GM18507 (cell line): ENCODE measurements around the gene ACOT9.
A peak's percentile ranks its signal among the peaks of the same experiment; 100 is the strongest.
"Not testable (repeated sequence)": the region's sequence is repeated elsewhere in the genome, so short reads cannot be mapped to it uniquely, and the experiment has no call there.

ENCODE experiments used
- DNase-seq: peaks from one replicate; pipeline ENCODE4 v3.0.0; 2011; ENCODE audit warnings: low read depth; ENCODE audit not compliant: insufficient read length; ENCODE audit errors: extremely low spot score
- FAIRE-seq: peaks from 2 replicates; lab custom pipeline; 2011; peaks lifted over from hg19 to GRCh38; lab: Jason Lieb, UNC

ACOT9 gene

DNA sequence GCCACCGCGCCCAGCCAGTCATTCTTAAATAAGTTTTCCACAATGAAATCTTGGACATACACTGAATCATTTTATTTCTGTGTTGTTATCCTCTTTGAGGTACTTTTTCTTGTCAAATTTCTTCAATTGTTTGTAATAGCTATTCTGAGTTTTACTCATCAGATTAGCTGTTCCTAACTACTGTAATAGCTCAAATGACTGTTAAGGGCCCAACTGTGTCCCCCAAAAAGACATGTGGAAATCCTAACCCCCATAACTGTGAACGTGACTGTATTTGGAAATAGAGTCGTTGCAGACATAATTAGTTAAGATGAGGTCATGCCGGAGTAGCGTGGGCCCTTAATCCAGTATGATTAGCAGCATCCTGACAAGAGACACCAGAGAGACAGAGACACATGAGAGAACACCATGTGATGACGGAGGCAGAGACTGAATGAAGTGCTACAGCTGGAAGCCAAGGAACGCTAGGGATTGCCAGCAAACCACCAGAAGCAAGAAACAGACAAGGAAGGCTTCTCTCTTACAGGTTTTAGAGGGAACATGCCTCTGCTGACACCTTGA, 22.9 kb downstream of the ACOT9 start:
- no peak for FAIRE-seq
- DNase-seq = no peak

DNA sequence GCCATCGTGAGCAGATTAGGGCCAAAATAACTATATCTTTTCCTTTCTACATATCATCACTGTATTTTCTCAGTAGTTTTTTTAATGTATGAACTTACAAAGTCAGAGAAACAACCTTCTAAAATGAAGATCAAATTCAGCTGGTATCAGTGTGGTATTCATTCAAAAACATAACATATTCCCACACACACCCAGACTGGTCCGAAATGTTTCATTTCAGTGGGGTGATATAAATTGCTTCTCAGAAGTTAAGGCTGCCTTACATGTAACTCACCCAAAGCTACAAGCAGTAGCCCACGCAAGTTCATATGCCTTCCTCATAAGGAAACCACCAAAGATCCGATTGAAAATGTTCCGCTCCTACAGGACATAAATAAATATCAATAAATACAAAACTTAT, 37.8 kb downstream of the ACOT9 start:
- FAIRE-seq (no peak), DNase-seq (no peak)

DNA sequence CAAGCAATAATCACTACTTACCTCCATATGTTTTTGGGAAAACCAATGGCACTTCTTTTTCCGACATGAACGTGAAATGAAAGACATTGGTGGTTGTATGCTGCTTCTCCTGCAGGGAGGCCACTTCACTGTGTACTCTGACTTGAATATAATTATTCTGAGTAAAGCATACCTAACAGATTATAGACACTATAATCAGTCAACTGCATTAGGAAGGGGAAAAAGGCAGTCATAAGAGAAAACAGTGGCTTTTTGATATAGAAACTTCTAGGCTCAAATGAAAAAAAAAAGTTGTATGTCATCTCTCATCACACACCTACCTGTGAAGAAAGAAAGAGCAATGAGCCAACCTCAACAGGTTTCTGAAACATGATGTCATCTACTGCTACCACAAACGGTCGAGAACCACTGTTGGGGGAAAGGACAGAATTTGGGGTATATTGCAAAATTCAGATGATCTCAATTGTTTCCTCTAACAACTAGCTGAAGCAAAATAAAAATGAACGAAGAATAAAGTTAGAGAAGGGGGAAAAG, 38.3 kb downstream of the ACOT9 start:
- no peak for DNase-seq
- peak; percentile 12 for FAIRE-seq

DNA sequence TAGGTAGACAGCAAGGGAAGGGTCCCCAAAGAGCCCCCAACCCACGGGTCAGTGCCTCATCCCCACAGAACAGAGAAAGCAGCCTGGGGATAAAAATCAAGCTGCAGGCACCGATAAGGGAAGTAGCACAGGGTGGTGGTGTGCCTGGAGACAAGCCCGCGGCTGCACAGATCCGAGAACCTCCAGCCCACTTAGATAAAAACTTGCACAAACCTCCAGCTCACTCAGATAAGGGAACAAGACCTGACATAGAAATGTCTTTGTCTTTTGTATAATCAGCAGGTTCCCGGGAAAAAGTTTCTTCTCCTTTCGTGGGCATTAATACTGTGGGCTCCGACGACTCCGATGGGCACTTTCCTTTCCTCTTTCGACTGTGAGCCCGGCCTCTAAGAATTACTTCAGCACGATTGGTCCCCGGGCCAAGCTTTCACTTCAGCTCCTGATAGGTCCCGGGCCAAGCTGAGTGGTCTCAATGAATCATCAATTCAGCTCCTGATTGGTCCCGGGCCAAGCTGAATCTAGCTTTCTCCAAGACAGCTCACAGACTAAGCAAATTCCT, 43.4 kb downstream of the ACOT9 start:
- no peak for DNase-seq
- peak; percentile 59 for FAIRE-seq

DNA sequence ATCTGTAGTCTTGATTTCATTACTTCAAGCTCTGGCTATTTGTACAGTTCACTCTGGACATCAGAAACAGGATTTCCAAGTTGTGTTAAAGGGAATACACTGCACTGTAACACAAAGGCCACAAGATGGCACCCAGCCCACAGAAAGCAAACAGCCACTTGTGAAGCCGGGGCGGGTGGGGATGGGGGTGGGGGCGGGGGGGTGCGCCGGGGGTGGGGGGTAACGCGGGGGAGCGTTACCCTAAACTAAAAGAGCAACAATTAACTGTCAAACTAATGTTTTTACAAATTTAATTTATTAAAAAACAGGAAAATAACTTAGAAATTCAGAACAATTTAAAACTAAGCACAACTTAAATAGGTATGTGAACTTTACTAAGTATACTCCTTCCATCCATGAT, 48.5 kb downstream of the ACOT9 start:
- FAIRE-seq (no peak), DNase-seq (no peak)

DNA sequence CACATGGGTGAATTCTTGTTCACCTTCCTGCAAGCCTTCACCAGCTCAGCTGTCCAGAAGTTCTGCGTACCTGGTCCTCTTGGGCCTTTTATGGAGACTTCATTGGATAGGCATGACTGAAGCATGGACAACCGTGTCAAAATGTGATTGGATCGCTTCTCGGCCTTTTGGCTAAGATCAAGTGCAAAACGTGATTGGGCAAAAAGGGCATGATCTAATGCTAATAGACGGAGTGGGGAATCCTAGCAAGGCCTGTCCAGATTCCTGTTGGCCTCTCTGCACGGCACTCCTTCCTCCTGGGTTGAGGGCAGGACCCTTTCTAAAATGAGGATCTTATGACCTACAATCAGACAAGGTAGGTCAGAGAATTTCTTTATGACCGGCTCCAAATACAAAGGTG, 50.9 kb downstream of the ACOT9 start:
- FAIRE-seq (no peak), DNase-seq (no peak)

DNA sequence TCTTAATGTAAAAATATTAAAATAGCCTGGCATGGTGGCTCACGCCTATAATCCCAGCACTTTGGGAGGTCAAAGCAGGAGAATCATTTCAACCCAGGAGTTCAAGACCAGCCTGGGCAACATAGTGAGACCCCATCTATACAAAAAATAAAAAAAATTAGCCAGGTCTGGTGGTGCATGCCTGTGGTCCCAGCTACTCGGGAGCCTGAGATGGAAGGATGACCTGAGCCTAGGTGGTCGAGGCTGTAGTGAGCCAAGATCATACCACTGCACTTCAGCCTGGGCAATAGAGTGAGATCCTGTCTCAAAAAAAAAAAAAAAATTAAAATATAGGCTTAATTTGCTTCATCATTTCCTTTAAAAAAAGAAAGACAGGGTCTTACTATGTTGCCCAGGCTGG, 66.6 kb downstream of the ACOT9 start:
- not testable (repeated sequence) for FAIRE-seq, DNase-seq

DNA sequence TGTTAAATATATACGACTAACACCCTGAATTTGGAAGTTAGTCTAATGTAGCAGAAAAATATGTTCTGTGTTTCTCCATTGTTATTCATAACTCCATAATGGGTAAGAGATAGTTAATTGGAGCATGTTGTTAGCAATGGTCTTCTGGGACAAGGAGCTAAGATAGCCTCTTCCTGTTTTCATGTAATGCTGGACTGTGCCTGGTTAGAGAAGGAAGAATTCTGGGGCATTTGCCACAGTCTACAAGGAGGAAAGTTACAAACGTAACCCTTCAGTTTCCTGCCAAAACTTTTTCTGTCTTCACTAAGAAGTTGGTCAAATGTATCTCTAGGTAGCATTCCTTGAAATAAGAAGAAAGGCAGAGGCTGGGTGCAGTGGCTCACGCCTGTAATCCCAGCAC, 70.0 kb downstream of the ACOT9 start:
- DNase-seq (no peak), FAIRE-seq (no peak)

DNA sequence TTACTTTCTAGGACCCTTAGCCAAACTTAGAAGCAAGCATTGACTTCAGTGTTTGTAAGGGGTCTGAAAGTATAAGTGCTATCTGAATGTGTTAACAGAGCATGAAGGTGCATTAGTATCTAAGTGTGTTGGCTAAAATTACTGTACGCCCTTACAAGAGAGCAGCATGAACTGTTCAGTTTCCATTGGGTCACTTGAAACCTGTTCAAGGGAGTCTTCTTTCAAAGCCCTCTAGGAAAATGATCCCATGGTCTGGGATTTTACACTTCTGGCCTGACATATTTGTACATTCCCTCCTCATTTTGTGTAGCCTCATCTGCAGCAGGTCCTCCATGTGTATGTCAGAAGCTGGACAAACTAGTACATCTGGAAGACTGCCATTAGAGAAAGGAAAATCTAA, 72.5 kb downstream of the ACOT9 start:
- no peak for FAIRE-seq
- DNase-seq = no peak

DNA sequence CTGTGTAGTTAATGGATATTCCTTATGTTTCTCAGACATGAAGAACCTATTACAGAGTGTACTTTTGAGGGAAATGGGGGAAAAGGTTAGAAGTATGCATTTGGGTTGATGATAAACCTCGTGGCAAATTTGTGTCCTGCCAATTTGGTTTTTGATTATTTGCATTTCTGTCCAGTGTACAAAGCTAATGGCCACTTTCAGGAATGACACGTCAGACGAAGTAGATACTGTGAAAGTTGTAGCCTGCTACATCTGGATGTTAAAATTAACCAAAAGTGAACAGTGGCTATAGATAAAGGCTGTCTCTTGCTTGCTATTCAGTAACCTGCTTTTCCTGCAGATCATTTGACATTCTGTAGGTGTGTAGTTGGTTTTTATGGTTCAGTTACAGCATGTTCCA, 74.7 kb downstream of the ACOT9 start:
- peak; percentile 76 for FAIRE-seq
- no peak for DNase-seq

DNA sequence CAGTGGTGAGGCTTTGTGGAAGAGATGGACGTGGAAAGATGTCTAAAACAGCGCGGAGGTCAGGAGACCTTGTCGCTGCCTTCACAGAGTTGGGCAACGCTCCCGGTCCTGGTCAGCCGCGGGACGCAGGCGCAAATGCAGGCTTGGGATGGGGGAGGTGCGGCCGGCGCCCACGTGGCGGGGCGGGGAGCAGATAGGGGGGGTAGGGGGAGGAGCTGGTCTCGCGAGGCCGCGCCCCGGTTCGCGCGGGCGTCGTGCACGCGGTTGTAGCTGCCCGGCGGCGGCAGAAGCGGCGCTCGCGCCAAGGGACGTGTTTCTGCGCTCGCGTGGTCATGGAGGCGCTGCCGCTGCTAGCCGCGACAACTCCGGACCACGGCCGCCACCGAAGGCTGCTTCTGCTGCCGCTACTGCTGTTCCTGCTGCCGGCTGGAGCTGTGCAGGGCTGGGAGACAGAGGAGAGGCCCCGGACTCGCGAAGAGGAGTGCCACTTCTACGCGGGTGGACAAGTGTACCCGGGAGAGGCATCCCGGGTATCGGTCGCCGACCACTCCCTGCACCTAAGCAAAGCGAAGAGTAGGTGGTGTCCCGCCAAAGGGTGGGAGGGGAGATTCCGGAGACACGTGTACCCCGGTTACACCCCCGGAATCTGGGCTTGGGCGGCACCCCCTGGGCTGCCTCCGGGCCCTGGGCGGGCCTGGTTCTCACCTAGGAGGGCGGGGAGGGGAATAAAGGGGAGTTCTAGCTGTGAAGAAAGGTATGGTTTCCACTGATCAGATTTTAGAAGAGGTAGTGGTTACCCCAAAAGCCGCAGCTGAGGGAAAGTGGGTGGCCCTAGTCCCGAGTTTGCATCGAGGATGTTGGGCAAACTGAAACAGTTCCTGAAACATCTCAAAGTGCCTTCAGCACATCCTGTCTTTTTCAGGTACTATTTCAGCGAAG, 75.6 kb downstream of the ACOT9 start, which contains the start of gene PRDX4:
PRDX4 (plus strand) TSS at position 255 of the 939 bp plus-strand sequence; CDS start at position 333, 78 bp downstream.
- peak; percentile 54 for DNase-seq
- FAIRE-seq = peak; percentile 86

DNA sequence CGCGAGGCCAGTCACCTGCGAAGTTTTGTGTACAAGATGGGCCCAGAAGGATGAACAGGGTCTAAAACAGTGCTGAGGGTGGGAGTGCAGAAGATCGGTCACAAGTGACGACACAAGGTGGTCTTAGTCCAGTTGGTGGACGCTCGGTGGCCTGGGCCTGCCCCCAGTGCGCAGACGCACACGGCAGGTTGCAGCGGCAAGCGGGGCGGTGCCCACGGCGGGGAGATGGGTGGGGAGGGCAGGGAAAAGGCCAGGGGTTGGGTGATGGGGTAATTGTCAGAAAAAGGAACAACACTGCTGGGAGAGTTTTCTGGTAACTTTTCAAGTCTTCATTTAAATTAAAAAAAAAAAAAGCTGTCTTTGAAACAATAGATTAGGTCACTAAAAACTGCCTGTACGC, 76.8 kb downstream of the ACOT9 start:
- FAIRE-seq = no peak

DNA sequence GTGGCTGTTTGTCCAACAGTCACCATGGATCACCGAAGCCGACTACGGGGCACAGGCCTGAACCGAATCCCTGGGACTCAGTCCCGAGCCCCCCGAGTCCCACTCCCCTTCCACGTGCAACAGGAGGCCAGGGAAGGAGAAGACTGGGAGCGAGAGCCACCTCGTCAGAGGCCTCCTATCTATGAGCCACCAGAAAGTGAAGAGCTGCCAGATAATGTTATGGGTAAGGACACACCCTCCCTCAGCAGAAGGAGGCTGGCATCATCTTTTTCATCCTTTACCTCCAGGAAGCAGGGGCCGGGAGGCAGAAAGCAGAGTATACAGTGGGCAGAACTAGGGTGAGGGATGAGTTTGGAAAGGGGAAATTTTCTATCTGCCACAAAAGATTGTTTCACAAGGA, 78.6 kb downstream of the ACOT9 start:
- FAIRE-seq = no peak

More for the DNA sequence above, 76.8 kb downstream of the ACOT9 start:
- no peak for DNase-seq

DNA sequence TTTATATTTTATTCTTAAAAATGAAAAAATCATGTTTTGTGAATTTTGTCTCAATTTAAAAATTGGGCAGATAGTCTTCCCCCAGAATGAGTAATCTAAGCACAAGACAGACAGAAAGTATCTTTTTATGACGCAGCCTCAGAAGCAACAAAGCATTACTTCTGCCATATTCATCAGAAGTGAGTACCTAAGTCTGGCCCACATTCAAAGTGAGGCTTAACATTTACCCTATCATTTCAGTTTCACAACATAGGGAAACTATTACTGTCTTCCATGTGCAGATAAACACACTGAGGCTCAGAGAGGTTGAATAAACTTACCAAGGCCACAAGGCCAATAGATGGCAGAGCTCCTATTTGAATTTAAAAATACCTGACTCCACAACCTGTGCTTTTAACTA, 80.2 kb downstream of the ACOT9 start:
- FAIRE-seq (peak; percentile 77), DNase-seq (no peak)

More for the DNA sequence above, 78.6 kb downstream of the ACOT9 start:
- DNase-seq = no peak

DNA sequence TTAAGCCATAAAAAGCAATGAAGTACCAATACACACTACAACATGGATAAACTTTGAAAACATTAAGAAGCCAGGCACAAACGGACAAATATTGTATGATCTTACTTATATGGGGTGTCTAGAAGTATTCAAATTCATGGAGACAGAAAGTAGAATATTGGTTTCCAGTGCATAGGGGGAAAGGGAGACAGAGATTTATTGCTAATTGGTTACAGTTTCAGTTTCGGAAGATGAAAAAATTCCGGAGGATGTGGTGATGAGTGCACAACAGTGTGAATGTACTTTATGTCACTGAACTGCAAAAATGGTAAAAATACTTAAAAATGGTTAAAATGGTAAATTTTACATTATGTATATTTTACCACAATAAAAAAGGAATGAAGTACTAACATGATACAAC, 80.9 kb downstream of the ACOT9 start:
- peak; percentile 35 for FAIRE-seq
- DNase-seq = no peak

DNA sequence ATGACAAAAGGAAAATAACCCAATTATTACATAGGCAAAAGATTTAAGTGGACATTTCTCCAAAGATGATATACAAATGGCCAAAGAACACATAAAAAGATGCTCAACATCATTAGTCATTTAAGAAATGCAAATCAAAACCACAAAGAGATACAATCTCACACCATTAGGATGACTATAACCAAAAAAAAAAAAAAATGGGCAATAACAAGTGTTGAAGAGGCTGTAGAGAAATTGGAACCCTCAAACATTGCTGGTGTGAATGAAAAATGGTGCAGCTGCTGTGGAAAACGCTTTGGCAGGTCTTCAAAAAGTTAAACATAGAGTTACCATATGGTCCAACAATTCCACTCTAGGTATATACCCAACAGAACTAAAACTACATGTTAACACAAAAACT, 81.4 kb downstream of the ACOT9 start:
- no peak for FAIRE-seq

DNA sequence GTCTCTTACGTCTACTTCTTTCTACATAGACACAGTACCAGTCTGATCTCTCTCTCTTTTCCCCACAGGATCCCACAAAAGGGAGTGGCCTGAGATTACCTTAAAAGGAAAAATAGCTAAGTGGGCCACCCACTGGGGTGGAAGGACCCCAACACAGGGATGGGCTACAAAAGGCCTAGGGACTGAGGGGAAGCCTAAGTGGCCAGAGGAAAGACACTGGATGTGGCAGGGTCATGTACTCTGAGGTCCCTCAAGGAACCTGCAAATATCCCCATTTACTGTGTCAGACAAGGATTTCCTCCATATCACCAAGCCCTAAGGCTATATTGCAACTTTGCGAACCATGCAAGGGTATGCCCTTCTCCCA, 82.3 kb downstream of the ACOT9 start:
- FAIRE-seq (no peak), DNase-seq (no peak)

More for the DNA sequence above, 81.4 kb downstream of the ACOT9 start:
- no peak for DNase-seq

DNA sequence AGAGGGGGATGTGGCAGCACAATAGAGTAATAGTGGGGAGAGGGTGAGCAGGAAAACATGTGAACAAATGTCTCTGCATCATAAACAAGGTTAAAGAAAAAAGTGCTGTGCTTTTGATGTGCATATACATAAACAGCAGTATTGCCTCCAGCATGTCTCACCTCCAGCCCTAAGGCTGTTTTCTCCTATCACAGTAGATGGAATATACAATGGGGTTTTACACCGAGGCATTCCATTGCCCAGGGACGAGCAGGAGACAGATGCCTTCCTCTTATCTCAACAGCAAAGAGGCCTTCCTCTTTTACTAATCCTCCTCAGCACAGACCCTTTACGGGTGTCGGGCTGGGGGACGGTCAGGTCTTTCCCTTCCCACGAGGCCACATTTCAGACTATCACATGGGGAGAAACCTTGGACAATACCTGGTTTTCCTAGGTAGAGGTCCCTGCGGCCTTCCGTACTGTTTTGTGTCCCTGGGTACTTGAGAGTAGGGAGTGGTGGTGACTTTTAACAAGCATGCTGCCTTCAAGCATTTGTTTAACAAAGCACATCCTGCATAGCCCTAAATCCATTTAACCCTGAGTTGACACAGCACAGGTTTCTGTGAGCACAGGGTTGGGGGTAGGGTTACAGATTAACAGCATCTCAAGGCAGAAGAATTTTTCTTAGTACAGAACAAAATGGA, 82.9 kb downstream of the ACOT9 start:
- not testable (repeated sequence) for FAIRE-seq, DNase-seq

DNA sequence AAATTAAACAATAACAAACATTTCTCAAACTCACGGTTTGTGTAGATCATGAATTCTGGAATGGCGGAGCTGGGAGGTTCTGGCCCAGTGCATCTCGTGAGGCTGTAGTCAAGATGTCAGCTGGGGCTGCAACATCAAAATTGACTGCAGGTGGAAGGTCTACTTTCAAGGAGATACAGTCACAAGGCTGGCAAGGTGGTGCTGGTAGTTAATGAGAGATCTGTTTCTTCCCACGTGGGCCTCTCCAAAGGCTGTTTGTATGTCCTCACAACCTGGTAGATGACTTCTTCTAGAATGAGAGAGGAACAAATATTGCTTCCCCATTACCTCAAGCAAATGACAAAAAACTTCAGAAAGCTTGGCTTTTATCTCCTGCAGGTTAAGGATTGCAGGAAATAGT, 83.7 kb downstream of the ACOT9 start:
- FAIRE-seq (no peak), DNase-seq (no peak)

DNA sequence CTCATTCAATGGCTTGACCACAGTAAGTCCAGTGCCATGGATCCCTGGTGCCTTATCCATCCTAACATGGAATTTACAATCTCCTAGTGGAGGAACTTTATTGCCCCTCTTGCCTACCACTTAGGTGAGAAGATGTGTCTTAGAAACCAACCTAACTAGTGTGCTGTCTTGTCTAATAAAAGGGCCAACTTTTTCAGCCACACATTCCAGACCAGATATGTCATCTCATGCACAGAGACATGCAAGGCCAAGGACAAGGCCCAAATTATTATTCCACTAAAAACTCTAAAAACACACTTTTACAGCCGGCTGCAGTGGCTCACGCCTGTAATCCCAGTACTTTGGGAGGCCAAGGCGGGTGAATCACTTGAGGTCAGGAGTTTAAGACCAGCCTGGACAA, 86.4 kb downstream of the ACOT9 start:
- FAIRE-seq (no peak), DNase-seq (no peak)
